ENCODE measurements around the gene TPGS1.

Gene TPGS1

DNA sequence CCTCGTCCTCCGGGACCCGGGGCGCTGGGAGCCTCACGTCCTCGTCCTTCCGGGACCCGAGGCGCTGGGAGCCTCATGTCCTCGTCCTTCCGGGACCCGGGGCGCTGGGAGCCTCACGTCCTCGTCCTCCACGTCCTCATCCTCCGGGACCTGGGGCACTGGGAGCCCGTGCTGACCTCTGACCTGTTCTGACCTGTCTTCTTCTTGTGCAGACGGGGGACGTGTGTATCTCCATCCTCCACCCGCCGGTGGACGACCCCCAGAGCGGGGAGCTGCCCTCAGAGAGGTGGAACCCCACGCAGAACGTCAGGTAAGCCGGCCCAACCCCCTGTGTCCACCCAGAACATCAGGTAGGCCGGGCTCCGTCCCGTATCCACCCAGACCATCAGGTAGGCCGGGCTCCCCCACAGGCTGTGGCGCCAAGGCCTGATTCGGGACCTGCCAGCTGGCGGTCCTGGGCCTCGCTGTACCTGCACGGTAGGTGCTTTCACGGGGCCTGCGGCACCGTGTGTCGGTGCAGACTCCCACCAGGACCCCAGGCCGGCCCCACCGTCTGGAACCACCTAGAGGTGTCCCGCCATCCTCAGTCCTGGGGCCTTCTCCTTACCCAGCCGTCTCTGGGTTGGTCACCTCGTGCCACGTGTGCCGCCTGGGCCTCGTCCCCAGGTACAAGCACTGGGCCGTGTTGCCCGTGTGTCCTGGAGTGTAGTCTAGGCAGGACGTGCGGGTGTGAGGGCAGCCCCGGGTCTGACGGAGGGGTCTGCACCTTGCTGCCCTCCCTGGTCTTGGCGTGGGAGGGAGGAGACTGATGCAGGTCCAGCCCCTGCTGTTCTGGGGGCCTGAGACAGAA, 29.0 kb downstream of the TPGS1 start:
- Mint-ChIP-seq H3K4me3 (no peak overlapping the region), H3K27ac (no peak overlapping the region), H3K4me1 (peaks cover 23% of the 10 kb centered on the region), H3K27me3 (no peaks in the 10 kb centered on the region), H3K9me3 (no peaks in the 10 kb centered on the region)
- DNase-seq (no peak), ATAC-seq (no peak)

- ATAC-seq (no peak), DNase-seq (no peak)
- no peaks in the 10 kb centered on the region for H3K27me3 Mint-ChIP-seq
- no peaks in the 10 kb centered on the region for H3K9me3 Mint-ChIP-seq
- H3K27ac Mint-ChIP-seq, result no peak overlapping the region
- peaks cover 23% of the 10 kb centered on the region for H3K4me1 Mint-ChIP-seq
- no peak overlapping the region for H3K4me3 Mint-ChIP-seq
Observed at GRCh38 chr19:536881-537404, 29.6 kb downstream of the TPGS1 start.

DNA sequence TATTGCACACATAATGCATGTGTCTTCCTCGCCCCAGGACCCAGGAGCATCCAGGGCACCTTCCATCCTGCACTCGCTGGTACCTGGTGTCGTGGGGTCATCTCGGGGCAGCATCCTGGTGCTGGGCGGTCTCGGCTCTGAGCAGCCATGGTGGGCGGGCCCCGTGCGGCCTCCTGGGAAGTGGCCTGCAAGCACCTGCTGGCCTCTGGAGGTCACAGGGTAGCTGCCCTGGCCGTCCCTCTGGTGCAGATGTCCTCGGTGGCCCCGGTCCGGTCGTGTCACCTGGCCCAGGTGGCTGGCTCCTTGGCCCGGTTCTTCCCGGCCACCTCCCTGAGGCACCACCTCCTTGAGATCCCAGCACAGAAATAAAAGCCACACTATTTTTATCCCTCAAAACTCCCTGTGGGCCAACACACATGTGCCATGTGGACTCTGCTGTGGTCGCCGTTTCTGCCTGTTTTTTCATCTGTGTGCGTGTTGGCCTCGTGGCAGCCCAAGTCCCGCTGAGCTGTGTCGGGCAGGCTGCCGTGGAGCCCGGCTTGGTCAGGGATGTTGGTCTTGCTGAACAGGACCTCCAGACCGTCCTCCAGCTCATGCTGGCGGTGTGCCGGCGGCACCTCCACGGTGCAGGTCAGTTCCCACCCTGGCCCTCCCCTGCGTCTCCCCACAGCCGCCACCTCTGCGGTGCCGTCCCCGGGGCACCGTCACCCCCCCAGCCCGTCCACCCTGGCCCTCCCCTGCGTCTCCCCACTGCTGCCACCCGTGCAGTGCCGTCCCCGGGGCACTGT, 31.5 kb downstream of the TPGS1 start:
- H3K4me3 Mint-ChIP-seq, result no peak overlapping the region
- ATAC-seq (no peak), DNase-seq (no peak)
- H3K27me3 Mint-ChIP-seq, result no peaks in the 10 kb centered on the region
- no peak overlapping the region for H3K27ac Mint-ChIP-seq
- H3K9me3 Mint-ChIP-seq, result no peaks in the 10 kb centered on the region
- H3K4me1 Mint-ChIP-seq, result peaks cover 19% of the 10 kb centered on the region

GRCh38 chr19:539429-540030, 32.2 kb downstream of the TPGS1 start:
- Mint-ChIP-seq H3K4me1 (peaks cover 22% of the 10 kb centered on the region), H3K27ac (no peak overlapping the region), H3K27me3 (no peaks in the 10 kb centered on the region), H3K4me3 (no peak overlapping the region), H3K9me3 (no peaks in the 10 kb centered on the region)
- ATAC-seq (no peak), DNase-seq (no peak)

DNA sequence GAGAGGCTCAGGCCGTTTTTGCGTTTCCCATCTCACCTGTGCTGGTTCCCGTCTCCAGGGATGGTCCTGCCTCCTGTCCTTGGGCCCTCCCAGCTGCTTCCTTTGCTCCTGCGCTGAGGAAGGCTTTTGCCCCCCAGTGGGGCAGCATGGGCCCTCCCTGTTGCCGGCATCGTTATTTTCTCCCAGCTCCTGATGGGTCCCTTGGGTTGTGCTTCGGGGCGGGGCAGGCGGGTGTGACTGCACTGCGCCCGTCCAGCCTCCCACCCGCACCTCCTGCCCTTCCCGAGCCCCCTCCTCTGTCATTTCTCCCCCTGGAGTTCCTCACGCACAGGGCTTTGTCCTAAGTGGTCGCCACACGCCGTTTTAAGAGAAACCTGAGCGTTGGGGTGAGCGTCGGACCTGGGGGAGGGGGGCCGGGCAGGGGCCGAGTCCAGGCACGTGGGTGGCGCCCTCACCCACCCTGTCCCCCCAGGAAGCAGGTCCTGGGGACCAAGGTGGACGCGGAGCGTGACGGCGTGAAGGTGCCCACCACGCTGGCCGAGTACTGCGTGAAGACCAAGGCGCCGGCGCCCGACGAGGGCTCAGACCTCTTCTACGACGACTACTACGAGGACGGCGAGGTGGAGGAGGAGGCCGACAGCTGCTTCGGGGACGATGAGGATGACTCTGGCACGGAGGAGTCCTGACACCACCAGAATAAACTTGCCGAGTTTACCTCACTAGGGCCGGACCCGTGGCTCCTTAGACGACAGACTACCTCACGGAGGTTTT, 33.8 kb downstream of the TPGS1 start:
- ATAC-seq (no peak), DNase-seq (no peak)
- no peak overlapping the region for H3K4me3 Mint-ChIP-seq
- no peaks in the 10 kb centered on the region for H3K9me3 Mint-ChIP-seq
- no peaks in the 10 kb centered on the region for H3K27me3 Mint-ChIP-seq
- peaks cover 25% of the 10 kb centered on the region for H3K4me1 Mint-ChIP-seq
- H3K27ac Mint-ChIP-seq, result no peak overlapping the region

GRCh38 chr19:541699-542098, 34.4 kb downstream of the TPGS1 start:
- Mint-ChIP-seq H3K4me1 (peaks cover 25% of the 10 kb centered on the region), H3K4me3 (no peak overlapping the region), H3K27me3 (no peaks in the 10 kb centered on the region), H3K27ac (no peak overlapping the region), H3K9me3 (no peaks in the 10 kb centered on the region)
- no peak for ATAC-seq
- no peak for DNase-seq

GRCh38 chr19:542173-542866, 35.0 kb downstream of the TPGS1 start:
- Mint-ChIP-seq H3K9me3 (no peaks in the 10 kb centered on the region), H3K4me3 (no peak overlapping the region), H3K27me3 (no peaks in the 10 kb centered on the region), H3K4me1 (peaks cover 25% of the 10 kb centered on the region), H3K27ac (peak overlapping the region in 1 of 2 donors; percentile 27)
- DNase-seq, result no peak
- no peak for ATAC-seq

- H3K4me3 Mint-ChIP-seq, result peak within 1 kb of the TSS; percentile 88 to 95
- H3K9me3 Mint-ChIP-seq, result no peaks in the 10 kb centered on the region
- peaks cover 33% of the 10 kb centered on the region for H3K4me1 Mint-ChIP-seq
- H3K27ac Mint-ChIP-seq, result peak within 1 kb of the TSS; percentile 91 to 94
- no peaks in the 10 kb centered on the region for H3K27me3 Mint-ChIP-seq
- peak; percentile 96 for ATAC-seq
- peak; percentile 65 to 78 for DNase-seq
Observed at GRCh38 chr19:543910-544608, 36.8 kb downstream of the TPGS1 start, which contains the start of gene GZMM. Gene GZMM, plus strand, starts transcription at chr19:544053. Its CDS starts 19 bp downstream, at chr19:544072.

- Mint-ChIP-seq H3K27me3 (no peaks in the 10 kb centered on the region), H3K27ac (no peak overlapping the region), H3K4me1 (peaks cover 41% of the 10 kb centered on the region), H3K9me3 (no peaks in the 10 kb centered on the region), H3K4me3 (no peak overlapping the region)
- DNase-seq, result no peak
- no peak for ATAC-seq
Observed at GRCh38 chr19:547117-547516, 39.8 kb downstream of the TPGS1 start.

- no peak for DNase-seq
- H3K9me3 Mint-ChIP-seq, result no peaks in the 10 kb centered on the region
- peaks cover 40% of the 10 kb centered on the region for H3K4me1 Mint-ChIP-seq
- ATAC-seq, result no peak
- H3K27ac Mint-ChIP-seq, result peak overlapping the region; percentile 19 to 96
- H3K4me3 Mint-ChIP-seq, result no peak overlapping the region
- H3K27me3 Mint-ChIP-seq, result no peaks in the 10 kb centered on the region
Observed at GRCh38 chr19:547836-548720, 40.8 kb downstream of the TPGS1 start.

DNA sequence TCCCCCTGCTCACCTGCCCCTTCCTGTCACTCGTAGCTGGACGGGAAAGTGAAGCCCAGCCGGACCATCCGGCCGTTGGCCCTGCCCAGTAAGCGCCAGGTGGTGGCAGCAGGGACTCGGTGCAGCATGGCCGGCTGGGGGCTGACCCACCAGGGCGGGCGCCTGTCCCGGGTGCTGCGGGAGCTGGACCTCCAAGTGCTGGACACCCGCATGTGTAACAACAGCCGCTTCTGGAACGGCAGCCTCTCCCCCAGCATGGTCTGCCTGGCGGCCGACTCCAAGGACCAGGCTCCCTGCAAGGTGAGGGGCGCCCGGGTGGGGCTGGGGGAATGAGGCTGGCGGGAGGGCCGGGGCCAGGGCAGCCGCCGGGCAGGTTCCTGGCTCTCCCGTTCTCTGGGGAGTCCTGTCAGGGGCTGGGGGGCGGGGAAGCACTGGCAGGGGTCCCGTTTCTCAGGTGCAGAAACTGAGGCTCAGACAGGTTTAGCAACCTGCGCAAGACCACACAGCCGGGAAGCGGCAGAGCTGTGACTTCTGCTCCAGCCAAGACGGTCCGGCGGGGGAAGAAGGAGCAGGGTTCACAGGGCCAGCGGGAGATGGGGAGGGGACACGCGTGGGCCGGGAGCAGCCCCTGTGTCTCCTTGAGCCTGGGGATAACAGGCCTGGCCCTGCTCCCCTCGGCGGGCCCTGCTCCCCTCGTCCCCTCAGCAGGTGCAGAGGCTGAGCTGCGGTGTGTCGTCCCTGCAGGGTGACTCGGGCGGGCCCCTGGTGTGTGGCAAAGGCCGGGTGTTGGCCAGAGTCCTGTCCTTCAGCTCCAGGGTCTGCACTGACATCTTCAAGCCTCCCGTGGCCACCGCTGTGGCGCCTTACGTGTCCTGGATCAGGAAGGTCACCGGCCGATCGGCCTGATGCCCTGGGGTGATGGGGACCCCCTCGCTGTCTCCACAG, 41.9 kb downstream of the TPGS1 start:
- peak; percentile 27 for ATAC-seq
- H3K27me3 Mint-ChIP-seq, result no peaks in the 10 kb centered on the region
- no peak for DNase-seq
- no peak overlapping the region for H3K27ac Mint-ChIP-seq
- H3K9me3 Mint-ChIP-seq, result no peaks in the 10 kb centered on the region
- H3K4me3 Mint-ChIP-seq, result no peak overlapping the region
- peaks cover 29% of the 10 kb centered on the region for H3K4me1 Mint-ChIP-seq

- peaks cover 12% of the 10 kb centered on the region for H3K4me1 Mint-ChIP-seq
- H3K9me3 Mint-ChIP-seq, result no peaks in the 10 kb centered on the region
- H3K27ac Mint-ChIP-seq, result no peak overlapping the region
Observed at GRCh38 chr19:554817-555216, 47.5 kb downstream of the TPGS1 start.

More at GRCh38 chr19:554817-555216, 47.5 kb downstream of the TPGS1 start:
- H3K4me3 Mint-ChIP-seq, result no peak overlapping the region
- DNase-seq, result no peak
- ATAC-seq, result no peak
- no peaks in the 10 kb centered on the region for H3K27me3 Mint-ChIP-seq
